ENCODE data around the gene TSG101.

- TF ChIP-seq CTCF (IDR thresholded peaks at IDR 0.05): no peak
- TF ChIP-seq TCF7L2 (IDR thresholded peaks at IDR 0.05; ENCODE audit: low read depth, low read length): no peak
- no peak for TF ChIP-seq SIN3A (IDR thresholded peaks at IDR 0.05; ENCODE audit: borderline replicate concordance, insufficient read depth, low read depth, low read length)
Observed at GRCh38 chr11:18502352-18502751, 24.4 kb downstream of the TSG101 start.

Data from Panc1 (cell line).